ENCODE data around the gene GSDME. TPM values are rescaled to one million over a fixed set of nuclear protein-coding genes. Genes with fewer than 3 reads are reported as not detected.

GSDME gene
- polyA plus RNA-seq, 1 experiment = 63.8 TPM

GRCh38 chr7:24653316-24654085, 103.8 kb downstream of the GSDME start:
- CTCF ChIA-PET = interaction anchor here (1.0 to 1.4 kb wide), 4 partner anchors 10 to 77 kb away, joined by 3 to 4 read pairs (median 3); no protein-coding TSS in a partner anchor
- no peaks in the 10 kb centered on the region for H3K27me3 ChIP-seq (ENCODE audit: control insufficient read depth, insufficient read depth, low read length)
- H3K4me3 ChIP-seq (ENCODE audit: low read depth, low read length) = no peak overlapping the region
- H3K27ac ChIP-seq (ENCODE audit: low read depth, low read length) = no peak overlapping the region
- TF ChIP-seq CTCF (IDR thresholded peaks at IDR 0.05; ENCODE audit: low read depth, low read length) = no peak
- POLR2A ChIA-PET = no interaction called here
- no peak for DNase-seq (ENCODE audit: low read depth, low spot score)
- no peaks in the 10 kb centered on the region for H3K9me3 ChIP-seq (ENCODE audit: control insufficient read depth, insufficient read depth, low read length)

- Histone ChIP-seq H3K27me3 (ENCODE audit: control insufficient read depth, insufficient read depth, low read length) (no peaks in the 10 kb centered on the region), H3K27ac (ENCODE audit: low read depth, low read length) (no peak overlapping the region), H3K4me3 (ENCODE audit: low read depth, low read length) (no peak overlapping the region), H3K9me3 (ENCODE audit: control insufficient read depth, insufficient read depth, low read length) (no peaks in the 10 kb centered on the region)
- TF ChIP-seq CTCF (IDR thresholded peaks at IDR 0.05; ENCODE audit: low read depth, low read length) = no peak
- CTCF ChIA-PET = interaction anchor here (1.0 to 2.2 kb wide), 4 partner anchors 11 to 76 kb away, joined by 3 to 9 read pairs (median 3); no protein-coding TSS in a partner anchor
- POLR2A ChIA-PET = no interaction called here
- no peak for DNase-seq (ENCODE audit: low read depth, low spot score)
These were observed 104.9 kb downstream of the GSDME start for GRCh38 chr7:24652251-24652939.

Other genes with a start within 250 kb of the GSDME start
- 9.2 and 11.6 TPM in 2 replicates for gene PALS2, start 184.0 kb downstream of the GSDME start, polyA plus RNA-seq (2011; rRNA removed)
- gene OSBPL3, start 222.7 kb upstream of the GSDME start, polyA plus RNA-seq (2011; rRNA removed) = 33.3 and 37.8 TPM in 2 replicates

All from AG04450 (cell line).